Naive thymus-derived CD4-positive, alpha-beta T cell (primary cell): ENCODE data around the gene PPME1. TPM values are rescaled to one million over a fixed set of nuclear protein-coding genes. Genes with fewer than 3 reads are reported as not detected.
A peak's percentile ranks its signal among the peaks of the same experiment; 100 is the strongest.

Source experiments
- ATAC-seq: fragments of 150-1000 bp; cut with Tn5 transposase; 2 replicates; pipeline ENCODE4 v1.10.0; 2021; ENCODE audit warnings: mild to moderate bottlenecking, moderate library complexity
- CTCF ChIA-PET: fragments of 350-600 bp; sonication (Branson Sonifier 250); formaldehyde crosslinking; loops from one replicate; lab custom pipeline; 2021; ENCODE audit warnings: antibody characterized with exemption; lab: Charles Lee
- POLR2A ChIA-PET: fragments of 350-600 bp; sonication (Branson Sonifier 250); formaldehyde crosslinking; loops from one replicate; lab custom pipeline; 2021; ENCODE audit warnings: antibody characterized with exemption, inconsistent platforms; lab: Charles Lee
- DNase-seq, 9 donors: peaks; one replicate each; pipeline versions ENCODE4 v3.0.0 to v3.0.0-alpha.2; 2020 to 2022; ENCODE audit warnings: mixed read lengths in 1 of 9
- H3K27ac ChIP-seq: one replicate; pipeline ENCODE4 v1.7.0; 2013; ENCODE audit warnings: mild to moderate bottlenecking, low read depth, low read length, moderate library complexity
- H3K27me3 ChIP-seq, 2 donors: one replicate each; pipeline ENCODE4 v1.7.0; 2013; ENCODE audit warnings: low read length in 2 of 2, mild to moderate bottlenecking in 2 of 2, moderate library complexity in 2 of 2; ENCODE audit not compliant: control insufficient read depth in 2 of 2, insufficient read depth in 2 of 2
- H3K36me3 ChIP-seq, 3 experiments: 1 replicate in 2 of 3; 2 replicates in 1 of 3; pipeline ENCODE4 v1.7.0; 2013; ENCODE audit warnings: low read length in 3 of 3, mild to moderate bottlenecking in 3 of 3, moderate library complexity in 1 of 3; ENCODE audit not compliant: insufficient read depth in 3 of 3, control insufficient read depth in 2 of 3
- H3K4me1 ChIP-seq, 2 donors: one replicate each; pipeline ENCODE4 v1.7.0; 2013; ENCODE audit warnings: low read length in 2 of 2, mild to moderate bottlenecking in 2 of 2, moderate library complexity in 1 of 2; ENCODE audit not compliant: control insufficient read depth in 2 of 2, insufficient read depth in 2 of 2
- H3K4me3 ChIP-seq: 2 replicates; pipeline ENCODE4 v1.7.0; 2013; ENCODE audit warnings: mild to moderate bottlenecking, low read length
- H3K9me3 ChIP-seq, 3 experiments: 1 replicate in 2 of 3; 2 replicates in 1 of 3; pipeline ENCODE4 v1.7.0; 2013; ENCODE audit warnings: low read length in 3 of 3; ENCODE audit not compliant: control insufficient read depth in 2 of 3
- H3K27ac Mint-ChIP-seq, 9 donors: one replicate each; pipeline ENCODE4 v1.8.0; 2020 to 2022; ENCODE audit warnings: mixed read lengths in 9 of 9, mild to moderate bottlenecking in 8 of 9, moderate library complexity in 5 of 9, inconsistent platforms in 2 of 9
- H3K27me3 Mint-ChIP-seq, 5 donors: one replicate each; pipeline ENCODE4 v1.8.0; 2021 to 2022; ENCODE audit warnings: mixed read lengths in 5 of 5, mild to moderate bottlenecking in 1 of 5
- H3K36me3 Mint-ChIP-seq, 5 donors: one replicate each; pipeline ENCODE4 v1.8.0; 2020 to 2022; ENCODE audit warnings: mixed read lengths in 5 of 5, mild to moderate bottlenecking in 3 of 5, inconsistent platforms in 1 of 5
- H3K4me1 Mint-ChIP-seq, 7 donors: one replicate each; pipeline ENCODE4 v1.8.0; 2020 to 2022; ENCODE audit warnings: mixed read lengths in 7 of 7, mild to moderate bottlenecking in 3 of 7, inconsistent platforms in 1 of 7
- H3K4me3 Mint-ChIP-seq, 10 donors: one replicate each; pipeline ENCODE4 v1.8.0; 2020 to 2022; ENCODE audit warnings: mild to moderate bottlenecking in 10 of 10, mixed read lengths in 10 of 10, moderate library complexity in 6 of 10, inconsistent platforms in 2 of 10
- H3K9me3 Mint-ChIP-seq, 11 donors: one replicate each; pipeline ENCODE4 v1.8.0; 2020 to 2022; ENCODE audit warnings: mixed read lengths in 11 of 11, mild to moderate bottlenecking in 4 of 11, inconsistent platforms in 1 of 11, moderate library complexity in 1 of 11
- intact Hi-C, 2 donors: fragments of 100-400 bp; cut with micrococcal nuclease; formaldehyde crosslinking; loops; one replicate each; pipeline ENCODE4 v1.15.1; 2023
- polyA plus RNA-seq, 2 donors: library from polyadenylated mRNA; unstranded; fragments of 300-500 nt; fragmentation: Illumina TruSeq; gene quantifications; one replicate each; pipeline ENCODE4 v1.2.3, GENCODE V29; 2021
- total RNA-seq, 6 experiments: library from RNA in 5 of 6; stranded (reverse) in 5 of 6; gene quantifications; 1 replicate in 5 of 6; 2 replicates in 1 of 6; pipeline ENCODE4 v1.2.3 and lab custom pipeline; 2021 to 2026

PPME1 gene
- total and polyA plus RNA-seq, 7 experiments from 2014 or later, result 14.6 to 41.7 (median 20.2) TPM

- Histone ChIP-seq H3K27me3 (no peaks in the 10 kb centered on the region), H3K4me3 (no peak overlapping the region), H3K4me1 (no peaks in the 10 kb centered on the region), H3K27ac (no peak overlapping the region), H3K9me3 (no peaks in the 10 kb centered on the region), H3K36me3 (peaks cover 0 to 6% (median 0%) of the 10 kb centered on the region in 3 experiments)
- Mint-ChIP-seq H3K27me3 (no peaks in the 10 kb centered on the region), H3K4me3 (no peak overlapping the region), H3K4me1 (peaks cover 0 to 7% (median 0%) of the 10 kb centered on the region in 7 donors), H3K9me3 (peaks cover 0 to 1% (median 0%) of the 10 kb centered on the region in 11 donors), H3K36me3 (peaks cover 22 to 71% (median 56%) of the 10 kb centered on the region in 5 donors), H3K27ac (no peak overlapping the region)
- CTCF ChIA-PET, result no interaction called here
- ATAC-seq (no peak), DNase-seq (no peak)
- intact Hi-C loops, result no loop called here
- POLR2A ChIA-PET, result interaction anchor here (0.6 kb wide), 1 partner anchor 26 kb away, joined by 3 read pairs; no protein-coding TSS in a partner anchor
Observed at GRCh38 chr11:74206746-74207145, 35.7 kb downstream of the PPME1 start.

DNA sequence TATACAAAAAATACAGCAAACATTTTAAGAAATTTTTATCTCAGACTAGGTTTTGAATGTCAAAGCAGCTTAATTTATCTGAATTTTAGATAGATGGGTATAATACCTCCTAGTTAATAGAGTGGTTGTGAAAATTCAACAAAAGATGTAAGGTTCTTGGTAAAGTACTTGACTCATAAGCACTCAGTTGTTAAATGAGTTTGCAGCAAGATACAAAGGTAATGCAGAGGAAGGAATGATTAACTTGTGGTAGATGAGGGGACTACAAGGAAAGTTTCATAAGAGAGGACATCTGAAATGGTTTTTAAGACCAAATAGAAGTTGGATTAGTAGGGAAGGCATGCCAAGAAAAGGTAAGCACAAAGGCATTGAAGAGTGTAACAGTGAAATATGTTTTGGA is 37.4 kb downstream of the PPME1 start:
- H3K4me3 Mint-ChIP-seq, result no peak overlapping the region
- H3K4me1 Mint-ChIP-seq, result peaks cover 0 to 4% (median 0%) of the 10 kb centered on the region in 7 donors
- ATAC-seq, result no peak
- intact Hi-C loops, result no loop called here
- Histone ChIP-seq H3K4me3 (no peak overlapping the region), H3K27me3 (no peaks in the 10 kb centered on the region), H3K9me3 (peaks cover 0 to 7% (median 0%) of the 10 kb centered on the region in 3 experiments), H3K36me3 (peaks cover 0 to 18% (median 0%) of the 10 kb centered on the region in 3 experiments), H3K27ac (no peak overlapping the region), H3K4me1 (no peaks in the 10 kb centered on the region)
- ChIA-PET POLR2A (no interaction called here), CTCF (no interaction called here)
- no peaks in the 10 kb centered on the region for H3K27me3 Mint-ChIP-seq
- peaks cover 25 to 80% (median 63%) of the 10 kb centered on the region in 5 donors for H3K36me3 Mint-ChIP-seq
- no peak overlapping the region for H3K27ac Mint-ChIP-seq
- H3K9me3 Mint-ChIP-seq, result peaks cover 0 to 4% (median 2%) of the 10 kb centered on the region in 11 donors
- no peak for DNase-seq

GRCh38 chr11:74212533-74212932 is 41.4 kb downstream of the PPME1 start:
- Mint-ChIP-seq H3K27ac (no peak overlapping the region), H3K36me3 (peaks cover 21 to 76% (median 65%) of the 10 kb centered on the region in 5 donors), H3K4me1 (no peaks in the 10 kb centered on the region), H3K9me3 (peaks cover 3 to 14% (median 8%) of the 10 kb centered on the region in 11 donors), H3K4me3 (no peak overlapping the region), H3K27me3 (no peaks in the 10 kb centered on the region)
- peaks cover 0 to 12% (median 0%) of the 10 kb centered on the region in 3 experiments for H3K36me3 ChIP-seq
- intact Hi-C loops, result no loop called here
- ChIA-PET CTCF (no interaction called here), POLR2A (no interaction called here)
- no peak for DNase-seq
- H3K27ac ChIP-seq, result no peak overlapping the region
- ATAC-seq, result no peak
- no peaks in the 10 kb centered on the region for H3K4me1 ChIP-seq
- peaks cover 0 to 7% (median 0%) of the 10 kb centered on the region in 3 experiments for H3K9me3 ChIP-seq
- H3K4me3 ChIP-seq, result no peak overlapping the region
- H3K27me3 ChIP-seq, result no peaks in the 10 kb centered on the region

- intact Hi-C loops, result no loop called here
Observed at GRCh38 chr11:74220376-74220775, 49.3 kb downstream of the PPME1 start.

GRCh38 chr11:74221816-74222215 is 50.7 kb downstream of the PPME1 start:
- no peak for ATAC-seq
- H3K36me3 ChIP-seq, result no peaks in the 10 kb centered on the region
- intact Hi-C loops, result no loop called here

More at GRCh38 chr11:74220376-74220775, 49.3 kb downstream of the PPME1 start:
- DNase-seq (no peak), ATAC-seq (no peak)
- H3K4me3 ChIP-seq, result no peak overlapping the region
- H3K9me3 Mint-ChIP-seq, result peaks cover 0 to 12% (median 3%) of the 10 kb centered on the region in 11 donors
- ChIA-PET CTCF (no interaction called here), POLR2A (no interaction called here)
- no peak overlapping the region for H3K4me3 Mint-ChIP-seq
- H3K4me1 ChIP-seq, result no peaks in the 10 kb centered on the region
- H3K27ac Mint-ChIP-seq, result peak overlapping the region in 3 of 9 donors; percentile 13 to 76 (median 40)
- H3K9me3 ChIP-seq, result no peaks in the 10 kb centered on the region
- no peaks in the 10 kb centered on the region for H3K27me3 ChIP-seq
- H3K36me3 Mint-ChIP-seq, result peaks cover 4 to 33% (median 26%) of the 10 kb centered on the region in 5 donors
- H3K27ac ChIP-seq, result no peak overlapping the region
- no peaks in the 10 kb centered on the region for H3K36me3 ChIP-seq
- H3K4me1 Mint-ChIP-seq, result peaks cover 0 to 2% (median 0%) of the 10 kb centered on the region in 7 donors
- no peaks in the 10 kb centered on the region for H3K27me3 Mint-ChIP-seq

DNA sequence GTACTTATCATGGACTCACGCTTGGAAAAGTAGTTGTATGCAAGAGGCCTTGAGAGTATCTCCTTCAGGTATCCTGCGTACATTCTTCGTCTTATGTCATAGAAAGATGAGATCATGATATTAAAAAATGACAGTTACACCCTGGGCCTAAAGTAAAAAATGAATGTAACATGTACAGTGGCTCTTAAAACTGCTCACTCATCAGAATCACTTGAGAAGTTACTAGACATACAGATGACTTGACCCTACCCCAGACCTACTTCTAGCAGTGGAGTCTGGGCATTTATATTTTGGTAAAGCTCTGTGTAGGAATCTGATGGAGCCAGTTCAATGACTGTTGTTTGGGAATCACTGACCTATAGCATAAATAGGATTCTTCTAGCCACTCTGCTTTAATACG is 54.5 kb downstream of the PPME1 start:
- Histone ChIP-seq H3K27me3 (no peaks in the 10 kb centered on the region), H3K4me3 (no peak overlapping the region), H3K9me3 (no peaks in the 10 kb centered on the region), H3K27ac (no peak overlapping the region), H3K4me1 (no peaks in the 10 kb centered on the region), H3K36me3 (no peaks in the 10 kb centered on the region)
- peaks cover 0 to 8% (median 0%) of the 10 kb centered on the region in 11 donors for H3K9me3 Mint-ChIP-seq
- ChIA-PET POLR2A (no interaction called here), CTCF (no interaction called here)
- peaks cover 0 to 25% (median 19%) of the 10 kb centered on the region in 7 donors for H3K4me1 Mint-ChIP-seq
- H3K27ac Mint-ChIP-seq, result no peak overlapping the region
- peaks cover 11 to 51% (median 35%) of the 10 kb centered on the region in 5 donors for H3K36me3 Mint-ChIP-seq
- intact Hi-C loops, result no loop called here
- no peak for ATAC-seq
- H3K4me3 Mint-ChIP-seq, result no peak overlapping the region
- no peaks in the 10 kb centered on the region for H3K27me3 Mint-ChIP-seq
- DNase-seq, result no peak

More at GRCh38 chr11:74221816-74222215, 50.7 kb downstream of the PPME1 start:
- Mint-ChIP-seq H3K9me3 (peaks cover 0 to 12% (median 1%) of the 10 kb centered on the region in 11 donors), H3K36me3 (peaks cover 1 to 30% (median 28%) of the 10 kb centered on the region in 5 donors), H3K4me3 (no peak overlapping the region), H3K4me1 (peaks cover 0 to 5% (median 0%) of the 10 kb centered on the region in 7 donors), H3K27me3 (no peaks in the 10 kb centered on the region), H3K27ac (no peak overlapping the region)
- CTCF ChIA-PET, result interaction anchor here (0.6 kb wide), 1 partner anchor 262 kb away, joined by 3 read pairs; no protein-coding TSS in a partner anchor
- Histone ChIP-seq H3K4me3 (no peak overlapping the region), H3K27ac (no peak overlapping the region), H3K9me3 (no peaks in the 10 kb centered on the region), H3K4me1 (no peaks in the 10 kb centered on the region), H3K27me3 (no peaks in the 10 kb centered on the region)
- POLR2A ChIA-PET, result no interaction called here
- DNase-seq, result no peak

GRCh38 chr11:74226907-74227306 is 55.8 kb downstream of the PPME1 start:
- H3K36me3 ChIP-seq, result no peaks in the 10 kb centered on the region
- Mint-ChIP-seq H3K36me3 (peaks cover 11 to 53% (median 41%) of the 10 kb centered on the region in 5 donors), H3K27ac (peak overlapping the region in 4 of 9 donors; percentile 56 to 68 (median 62)), H3K9me3 (peaks cover 0 to 5% (median 0%) of the 10 kb centered on the region in 11 donors), H3K4me3 (no peak overlapping the region), H3K4me1 (peaks cover 4 to 34% (median 24%) of the 10 kb centered on the region in 7 donors), H3K27me3 (no peaks in the 10 kb centered on the region)
- H3K9me3 ChIP-seq, result no peaks in the 10 kb centered on the region
- no peak for ATAC-seq
- H3K27ac ChIP-seq, result no peak overlapping the region
- H3K4me1 ChIP-seq, result peaks cover 4 to 11% of the 10 kb centered on the region in 2 donors
- POLR2A ChIA-PET, result no interaction called here
- DNase-seq, result no peak
- intact Hi-C loops, result no loop called here
- H3K4me3 ChIP-seq, result no peak overlapping the region
- H3K27me3 ChIP-seq, result no peaks in the 10 kb centered on the region
- CTCF ChIA-PET, result interaction anchor here (0.6 to 1.6 kb wide), 2 partner anchors 15 to 28 kb away, joined by 4 to 7 read pairs; no protein-coding TSS in a partner anchor
